Chondrocyte (in vitro differentiated cells): ENCODE results near the gene IL2RA. TPM values are rescaled to one million over a fixed set of nuclear protein-coding genes. Genes with fewer than 3 reads are reported as not detected.
"Not testable (repeated sequence)": the region's sequence is repeated elsewhere in the genome, so short reads cannot be mapped to it uniquely, and the experiment has no call there.

Experiments used
- DNase-seq: peaks from one replicate; pipeline ENCODE4 v3.0.0; 2021; ENCODE audit warnings: mixed read lengths, low spot score
- H3K27ac Mint-ChIP-seq: one replicate; pipeline ENCODE4 v1.8.0; 2021; ENCODE audit warnings: mild to moderate bottlenecking, moderate library complexity, mixed read lengths; ENCODE audit not compliant: unreplicated experiment
- H3K27me3 Mint-ChIP-seq: 2 replicates; pipeline ENCODE4 v1.8.0; 2021; ENCODE audit warnings: low read depth, mixed read lengths
- H3K36me3 Mint-ChIP-seq: 2 replicates; pipeline ENCODE4 v1.8.0; 2021; ENCODE audit warnings: low read depth, mixed read lengths
- H3K4me1 Mint-ChIP-seq: 2 replicates; pipeline ENCODE4 v1.8.0; 2021; ENCODE audit warnings: low read depth, mild to moderate bottlenecking, mixed read lengths
- H3K4me3 Mint-ChIP-seq: one replicate; pipeline ENCODE4 v1.8.0; 2021; ENCODE audit warnings: mild to moderate bottlenecking, moderate library complexity, mixed read lengths; ENCODE audit not compliant: unreplicated experiment
- H3K9me3 Mint-ChIP-seq: 2 replicates; pipeline ENCODE4 v1.8.0; 2021; ENCODE audit warnings: low read depth, mixed read lengths
- CTCF ChIP-seq: fragments of 200-600 bp; sonication (generic); IDR thresholded peaks from 2 replicates; pipeline ENCODE4 v1.5.0; 2021; ENCODE audit warnings: antibody characterized with exemption, mild to moderate bottlenecking, moderate library complexity
- total RNA-seq: library from RNA; stranded (reverse); gene quantifications from 3 replicates; pipeline ENCODE4 v1.2.1, GENCODE V29; 2021

The IL2RA gene
- total RNA-seq, 1 donor from 2014 or later: not detected

DNA sequence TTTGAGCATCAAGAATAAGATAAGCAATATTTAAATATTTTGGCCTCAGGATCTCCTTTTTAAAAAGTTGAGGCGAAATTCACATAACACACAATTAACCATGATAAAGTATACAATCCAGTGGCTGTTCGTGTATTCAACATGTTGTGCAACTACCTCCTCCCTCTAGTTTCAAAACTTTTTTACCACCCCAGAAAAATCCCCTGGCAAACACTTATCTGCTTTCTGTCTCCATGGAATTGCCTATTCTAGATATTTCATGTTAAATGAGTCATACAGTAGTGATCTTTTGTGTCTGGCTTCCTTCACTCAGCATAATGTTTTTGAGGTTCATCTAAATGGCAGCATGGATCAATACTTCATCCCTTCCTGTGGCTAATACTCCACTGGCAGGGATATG, 53.0 kb downstream of the IL2RA start:
- peaks cover 17% of the 10 kb centered on the region for H3K9me3 Mint-ChIP-seq
- H3K4me1 Mint-ChIP-seq: no peaks in the 10 kb centered on the region
- H3K27ac Mint-ChIP-seq: no peak overlapping the region
- peaks cover 5% of the 10 kb centered on the region for H3K36me3 Mint-ChIP-seq
- no peak for DNase-seq
- H3K27me3 Mint-ChIP-seq: peaks cover 33% of the 10 kb centered on the region
- no peak overlapping the region for H3K4me3 Mint-ChIP-seq
- TF ChIP-seq CTCF: no peak

DNA sequence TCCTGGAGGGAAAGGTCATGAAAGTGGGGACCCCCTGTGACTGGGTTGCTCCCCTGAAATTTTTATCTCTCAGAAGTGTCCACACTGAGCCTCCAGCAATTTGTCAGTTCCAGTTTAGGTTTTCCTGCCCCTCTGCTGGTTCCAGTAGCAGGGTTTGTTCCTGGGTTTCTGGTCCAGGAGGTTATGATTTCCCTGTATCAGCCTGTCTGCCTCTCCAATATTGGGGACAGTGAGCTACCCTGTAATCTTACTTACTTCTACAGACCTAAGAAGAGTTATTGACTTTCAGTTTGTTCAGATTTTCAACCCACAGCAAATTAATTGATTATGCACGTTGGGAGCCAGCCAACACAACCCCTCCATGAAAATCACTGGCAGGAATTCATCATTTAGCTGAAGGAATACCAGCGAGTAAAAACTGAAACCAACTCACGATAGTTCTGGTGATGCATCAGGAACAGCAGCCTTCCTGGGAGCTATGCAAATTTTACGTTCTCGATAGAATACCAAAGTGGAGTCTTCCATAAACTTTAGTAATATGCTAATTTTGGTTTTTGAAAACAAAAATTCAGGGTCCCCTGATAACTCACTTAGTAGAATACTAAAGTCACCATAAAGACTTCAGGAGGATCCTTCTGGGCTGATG, 53.5 kb downstream of the IL2RA start:
- Mint-ChIP-seq H3K27ac (no peak overlapping the region), H3K36me3 (peaks cover 5% of the 10 kb centered on the region), H3K9me3 (peaks cover 17% of the 10 kb centered on the region), H3K4me3 (no peak overlapping the region), H3K4me1 (no peaks in the 10 kb centered on the region), H3K27me3 (peaks cover 39% of the 10 kb centered on the region)
- TF ChIP-seq CTCF: no peak
- DNase-seq: no peak

DNA sequence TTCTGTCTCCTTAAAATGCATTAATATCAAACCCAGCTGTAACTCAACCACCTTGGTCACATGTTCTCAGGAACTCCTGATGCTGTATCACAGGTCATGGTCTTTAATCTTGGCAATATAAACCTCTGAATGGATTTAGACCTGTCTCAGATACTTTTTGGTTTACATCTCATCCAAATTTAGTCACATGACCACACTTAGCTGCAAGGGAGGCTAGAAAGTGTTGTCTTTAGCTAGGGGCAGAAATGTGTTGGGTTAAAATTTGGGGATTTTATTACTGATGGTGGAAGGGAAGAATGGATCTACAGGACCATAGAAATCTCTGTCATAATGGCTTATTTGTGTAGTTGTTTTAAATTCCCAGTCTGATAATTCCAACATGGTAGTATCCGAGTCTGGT, 55.2 kb downstream of the IL2RA start:
- TF ChIP-seq CTCF: no peak
- H3K9me3 Mint-ChIP-seq: peaks cover 19% of the 10 kb centered on the region
- no peak overlapping the region for H3K4me3 Mint-ChIP-seq
- DNase-seq: no peak
- H3K36me3 Mint-ChIP-seq: peaks cover 5% of the 10 kb centered on the region
- H3K27ac Mint-ChIP-seq: no peak overlapping the region
- H3K27me3 Mint-ChIP-seq: peaks cover 43% of the 10 kb centered on the region
- H3K4me1 Mint-ChIP-seq: no peaks in the 10 kb centered on the region

DNA sequence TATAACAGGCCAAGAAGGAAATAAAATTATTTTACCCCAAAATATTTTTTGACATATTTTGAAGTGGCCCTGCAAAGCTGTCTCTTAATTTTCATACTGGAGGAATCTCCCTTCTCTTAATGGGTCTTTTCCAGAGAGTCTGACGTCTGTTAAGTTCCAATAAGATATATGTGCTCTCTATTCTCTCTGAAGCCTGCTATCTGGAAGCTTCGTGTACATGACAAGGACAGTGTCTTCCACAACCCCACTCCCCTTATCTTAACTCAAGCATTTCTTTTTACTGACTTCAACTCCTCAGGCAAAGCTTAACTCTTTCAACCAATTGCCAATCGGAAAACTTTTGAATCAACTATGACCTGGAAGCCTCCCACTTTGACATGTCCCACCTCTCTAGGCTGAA, 55.6 kb downstream of the IL2RA start:
- Mint-ChIP-seq H3K27ac (no peak overlapping the region), H3K36me3 (peaks cover 5% of the 10 kb centered on the region), H3K27me3 (peaks cover 42% of the 10 kb centered on the region), H3K9me3 (peaks cover 19% of the 10 kb centered on the region), H3K4me1 (no peaks in the 10 kb centered on the region), H3K4me3 (no peak overlapping the region)
- no peak for DNase-seq
- no peak for TF ChIP-seq CTCF

DNA sequence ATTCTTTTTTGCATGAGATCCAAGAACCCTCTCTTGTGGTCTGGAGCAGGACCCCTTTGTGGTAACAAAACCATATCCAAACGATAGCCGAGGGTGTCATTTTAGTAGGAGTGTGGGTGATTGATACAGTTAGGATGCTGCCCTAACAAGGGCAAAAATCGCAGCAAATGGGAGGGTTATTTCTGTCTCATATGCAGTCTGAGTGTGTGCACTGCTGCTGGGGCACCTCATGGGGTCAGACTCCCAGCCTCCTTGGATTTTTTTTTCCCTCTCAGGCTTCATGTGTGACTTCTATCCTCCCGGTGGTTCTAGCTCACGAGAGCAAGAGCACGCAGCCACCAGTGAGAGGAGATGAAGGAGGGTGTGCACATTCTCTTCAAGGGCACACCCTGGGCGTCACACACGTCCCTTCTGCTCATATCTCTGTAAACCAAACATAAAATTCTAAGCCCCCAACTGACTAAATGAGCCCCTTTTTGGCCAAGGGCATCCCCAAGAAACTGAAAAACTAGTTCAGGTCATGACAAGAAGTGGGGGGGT, 56.2 kb downstream of the IL2RA start:
- Mint-ChIP-seq H3K9me3 (peaks cover 19% of the 10 kb centered on the region), H3K4me1 (no peaks in the 10 kb centered on the region), H3K36me3 (peaks cover 5% of the 10 kb centered on the region), H3K27me3 (peaks cover 42% of the 10 kb centered on the region), H3K27ac (no peak overlapping the region), H3K4me3 (no peak overlapping the region)
- no peak for TF ChIP-seq CTCF
- no peak for DNase-seq

DNA sequence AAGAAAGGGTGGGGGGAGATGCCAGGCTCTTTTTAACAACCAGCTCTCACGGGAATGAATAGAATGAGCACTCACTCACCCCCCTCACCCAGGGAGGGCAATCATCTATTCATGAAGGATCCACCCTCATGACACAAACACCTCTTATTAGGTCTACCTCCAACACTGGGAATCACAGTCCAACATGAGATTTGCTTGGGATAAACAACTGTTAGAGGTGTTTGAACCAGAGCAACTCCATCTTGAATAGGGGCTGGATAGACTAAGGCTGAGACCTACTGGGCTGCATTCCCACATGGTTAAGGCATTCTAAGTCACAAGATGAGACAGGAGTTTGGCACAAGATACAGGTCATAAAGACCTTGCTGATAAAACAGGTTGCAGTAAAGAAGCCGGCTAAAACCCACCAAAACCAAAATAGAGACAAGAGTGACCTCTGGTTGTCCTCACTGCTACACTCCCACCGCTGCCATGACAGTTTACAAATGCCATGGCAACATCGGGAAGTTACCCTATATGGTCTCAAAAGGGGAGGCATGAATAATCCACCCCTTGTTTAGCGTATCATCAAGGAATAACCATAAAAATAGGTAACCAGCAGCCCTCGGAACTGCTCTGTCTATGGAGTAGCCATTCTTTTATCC, 56.9 kb downstream of the IL2RA start:
- H3K9me3 Mint-ChIP-seq: peaks cover 19% of the 10 kb centered on the region
- H3K4me3 Mint-ChIP-seq, H3K27ac Mint-ChIP-seq, H3K4me1 Mint-ChIP-seq, DNase-seq, H3K36me3 Mint-ChIP-seq: not testable (repeated sequence)
- peaks cover 47% of the 10 kb centered on the region for H3K27me3 Mint-ChIP-seq
